Kidney capillary endothelial cell (primary cell): ENCODE results near the gene PUS7L.
"Not testable (repeated sequence)": the region's sequence is repeated elsewhere in the genome, so short reads cannot be mapped to it uniquely, and the experiment has no call there.

Experiments
- DNase-seq: peaks from one replicate; pipeline ENCODE4 v3.0.0-alpha.2; 2018; ENCODE audit warnings: low spot score

Gene PUS7L

DNA sequence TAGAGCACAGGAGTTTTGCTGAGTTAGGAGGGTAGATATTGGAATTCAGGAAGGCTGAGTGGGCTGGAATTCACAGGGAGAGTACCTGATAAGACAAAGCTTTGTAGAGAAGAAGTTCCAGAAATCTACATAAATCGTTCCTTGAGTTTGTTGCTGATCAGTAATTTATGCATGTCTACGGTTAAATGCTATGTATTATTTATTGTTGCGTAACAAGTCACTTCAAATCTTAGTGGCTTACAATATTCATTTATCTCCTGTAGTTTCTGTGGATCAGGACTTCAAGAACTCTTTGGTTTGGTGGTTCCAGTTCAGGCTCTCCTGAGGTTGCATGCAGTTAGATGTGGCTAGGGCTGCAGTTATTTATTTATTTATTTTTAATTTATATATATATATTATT, 7.8 kb downstream of the PUS7L start:
- no peak for DNase-seq

- DNase-seq, result no peak
Observed at GRCh38 chr12:43749016-43749415, 9.6 kb downstream of the PUS7L start.

DNA sequence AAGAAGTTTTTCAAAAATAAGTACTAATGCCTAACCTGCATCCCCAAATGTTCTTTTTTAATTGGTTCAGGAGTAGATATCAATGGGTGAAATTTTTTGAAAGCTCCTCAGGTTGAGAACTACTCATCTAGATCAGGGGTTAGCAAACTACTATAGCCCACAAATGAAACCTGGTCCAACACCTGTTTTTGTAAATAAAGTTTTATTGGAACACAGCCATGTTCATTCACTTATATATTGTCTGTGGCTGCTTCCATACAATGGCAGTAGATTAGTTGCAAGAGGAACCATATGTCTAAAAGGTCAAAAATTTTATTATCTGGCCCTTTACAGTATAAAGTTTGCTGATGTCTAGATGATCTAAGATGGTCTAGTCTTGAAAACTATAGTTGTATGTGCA, 13.8 kb downstream of the PUS7L start:
- no peak for DNase-seq

- no peak for DNase-seq
Observed at GRCh38 chr12:43742106-43742505, 16.5 kb downstream of the PUS7L start.

DNA sequence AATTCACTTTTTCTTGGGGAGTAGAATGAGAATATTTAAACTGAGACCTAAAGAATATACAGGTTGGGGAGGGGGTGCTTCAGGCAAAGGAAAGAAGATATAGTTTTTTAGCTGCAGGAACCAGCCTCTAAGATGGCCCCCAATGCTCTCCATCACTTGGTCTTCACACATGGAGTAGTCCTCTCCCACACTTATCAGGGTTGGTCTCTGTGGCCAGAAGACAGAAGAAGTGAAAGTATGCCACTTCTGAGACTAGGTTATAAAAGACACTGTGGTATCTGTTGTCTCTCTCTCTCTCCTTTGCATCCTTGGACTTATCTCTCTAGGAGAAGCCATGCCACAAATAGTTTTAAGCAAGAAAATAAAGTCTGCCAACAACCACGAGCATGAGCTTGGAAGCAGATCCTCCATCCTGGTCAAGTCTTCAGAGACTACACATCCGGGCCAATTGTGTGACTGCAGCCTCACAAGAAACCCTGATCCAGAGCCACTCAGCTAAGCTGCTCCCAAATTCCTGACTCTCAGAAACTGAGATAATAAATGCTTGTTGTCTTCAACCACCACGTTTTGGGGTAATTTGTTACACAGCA, 18.0 kb downstream of the PUS7L start:
- no peak for DNase-seq

GRCh38 chr12:43737646-43738045, 20.9 kb downstream of the PUS7L start:
- DNase-seq, result no peak

DNA sequence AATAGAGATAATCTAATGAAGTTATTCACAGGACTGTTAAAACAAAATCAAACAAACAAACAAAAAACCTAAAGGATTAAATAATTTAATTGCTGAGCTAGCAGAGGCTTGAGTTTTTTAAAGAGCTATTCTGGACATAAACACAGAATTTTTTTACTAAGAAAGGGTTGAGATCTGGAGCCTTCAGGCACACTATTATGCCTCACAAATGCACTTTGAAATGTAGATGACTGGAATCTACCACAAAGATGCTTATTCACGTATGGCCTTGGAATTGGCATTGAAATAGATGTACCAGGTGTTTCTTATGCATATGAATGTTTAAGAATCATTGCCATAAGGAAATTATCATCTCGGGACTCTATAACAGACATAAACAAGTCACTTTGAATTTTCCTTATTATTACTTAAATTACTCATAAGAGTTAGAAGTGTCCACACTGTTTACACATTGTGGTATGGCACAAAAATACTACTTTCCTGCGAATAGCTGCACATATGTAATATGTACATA, 21.6 kb downstream of the PUS7L start:
- DNase-seq, result no peak

- DNase-seq, result no peak
Observed at GRCh38 chr12:43733687-43734086, 24.9 kb downstream of the PUS7L start.

- DNase-seq, result no peak
Observed at GRCh38 chr12:43730283-43730682, 28.3 kb downstream of the PUS7L start.

DNA sequence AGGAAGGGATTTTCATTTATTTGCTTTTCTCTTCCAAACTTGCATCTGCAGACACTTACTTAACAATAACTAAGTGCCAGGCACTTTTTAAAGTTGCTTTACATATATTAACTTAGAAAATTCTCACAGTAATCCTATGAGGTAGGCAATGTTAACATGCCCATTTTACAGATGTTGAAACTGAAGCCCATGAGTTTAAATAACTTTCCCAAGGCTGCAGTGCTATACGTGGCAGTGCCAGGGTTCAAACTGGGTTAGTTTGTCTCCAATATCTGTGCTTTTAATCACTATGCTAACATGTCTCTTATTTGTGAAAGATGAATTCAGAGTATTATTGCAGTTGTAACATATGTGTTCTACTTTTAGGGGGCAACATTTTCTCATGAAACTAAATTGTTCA, 29.9 kb downstream of the PUS7L start:
- no peak for DNase-seq

DNA sequence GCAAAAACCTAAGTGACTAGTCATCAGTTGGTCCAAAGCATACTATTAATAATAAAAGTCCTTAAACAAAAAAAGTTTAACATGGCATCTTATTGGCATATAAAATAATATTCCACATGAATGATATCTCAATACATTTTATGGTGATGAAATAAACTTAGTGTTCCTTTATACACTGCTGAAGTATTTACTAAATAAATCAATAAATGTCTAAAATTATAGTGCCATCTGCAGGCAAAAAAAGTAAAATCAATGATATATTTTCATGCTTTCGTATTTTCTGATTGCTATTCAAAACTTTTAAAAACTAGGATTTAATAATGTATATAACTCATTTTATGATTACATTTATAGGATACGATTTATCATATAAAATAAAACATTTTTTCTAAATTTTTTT, 30.5 kb downstream of the PUS7L start:
- peak; percentile 11 for DNase-seq

DNA sequence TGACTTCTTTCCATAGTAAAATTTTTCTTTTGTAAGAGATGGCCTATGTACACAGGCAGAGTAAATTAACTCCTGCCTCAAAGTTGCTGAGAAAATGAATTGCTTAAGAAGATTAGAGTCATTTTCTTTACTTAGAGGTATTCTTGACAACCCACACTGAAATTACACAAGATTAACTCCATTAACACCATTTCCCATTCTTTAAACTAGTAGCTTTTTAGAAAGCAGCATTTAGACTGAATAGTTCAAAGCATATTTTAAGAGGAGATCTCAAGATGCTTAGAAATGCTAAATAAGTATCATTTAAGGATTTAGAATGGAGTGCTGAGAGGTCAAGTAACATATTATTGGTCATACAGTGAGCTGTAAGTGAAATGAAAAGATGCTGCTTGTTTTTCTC, 35.5 kb downstream of the PUS7L start:
- DNase-seq, result no peak

DNA sequence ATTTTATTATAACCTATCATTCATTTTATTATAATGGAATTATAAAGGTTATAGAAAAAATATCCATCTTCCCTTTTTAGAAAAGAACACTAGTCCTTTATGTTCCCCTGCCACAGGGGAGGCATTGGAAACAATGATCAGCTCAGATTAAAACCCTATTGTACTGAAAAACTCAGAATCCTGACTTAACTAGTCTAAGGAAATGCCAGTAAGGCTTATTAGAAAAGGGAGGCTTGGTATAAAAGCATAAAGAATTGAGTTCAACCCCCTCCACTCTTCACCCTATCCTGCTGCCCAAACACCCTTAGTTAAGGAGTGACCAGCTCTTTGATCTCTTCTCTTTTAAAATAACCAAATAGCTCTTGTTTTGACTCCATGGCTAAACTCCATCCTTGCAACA, 36.0 kb downstream of the PUS7L start:
- DNase-seq, result no peak

DNA sequence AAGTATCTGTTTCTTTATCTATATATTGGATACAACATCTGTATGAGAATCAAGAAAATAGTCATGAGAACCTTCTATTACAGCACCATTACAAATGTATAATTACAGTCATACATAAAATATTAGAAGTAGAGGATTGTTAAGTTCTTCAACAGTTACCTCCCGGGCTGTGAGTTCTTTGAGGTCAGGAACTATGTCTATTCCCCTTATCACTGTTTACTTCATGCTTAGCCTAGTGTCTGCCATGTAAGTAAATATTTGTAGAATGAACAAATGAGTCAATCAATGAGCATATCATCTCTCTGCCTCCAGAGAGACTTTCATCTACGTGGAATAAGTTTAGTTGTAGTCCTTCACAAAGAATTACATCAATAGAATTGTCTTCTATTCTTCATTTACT, 47.2 kb downstream of the PUS7L start:
- DNase-seq, result no peak

- not testable (repeated sequence) for DNase-seq
Observed at GRCh38 chr12:43703772-43704171, 54.8 kb downstream of the PUS7L start.

DNA sequence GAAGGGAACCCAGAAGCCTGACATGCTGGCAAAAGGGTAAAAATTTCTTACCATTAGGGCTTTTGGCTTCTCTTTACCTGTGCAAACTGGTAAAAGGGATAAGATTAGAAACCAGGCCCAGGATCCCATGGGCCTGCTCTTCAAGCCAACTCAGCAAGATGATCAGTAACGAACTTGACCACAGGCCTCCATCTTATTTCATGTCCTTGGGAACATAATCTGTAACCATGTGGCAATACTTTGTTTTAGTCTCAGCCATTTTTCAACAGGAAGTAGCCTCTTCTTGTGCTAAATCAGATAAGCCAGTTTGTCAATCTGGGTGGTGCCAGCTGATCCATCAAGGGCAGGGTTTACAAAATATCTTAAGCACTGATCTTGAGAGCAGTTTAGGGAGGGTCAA, 57.4 kb downstream of the PUS7L start:
- not testable (repeated sequence) for DNase-seq

- no peak for DNase-seq
Observed at GRCh38 chr12:43696154-43696553, 62.4 kb downstream of the PUS7L start.

- DNase-seq, result no peak
Observed at GRCh38 chr12:43694879-43695278, 63.7 kb downstream of the PUS7L start.

DNA sequence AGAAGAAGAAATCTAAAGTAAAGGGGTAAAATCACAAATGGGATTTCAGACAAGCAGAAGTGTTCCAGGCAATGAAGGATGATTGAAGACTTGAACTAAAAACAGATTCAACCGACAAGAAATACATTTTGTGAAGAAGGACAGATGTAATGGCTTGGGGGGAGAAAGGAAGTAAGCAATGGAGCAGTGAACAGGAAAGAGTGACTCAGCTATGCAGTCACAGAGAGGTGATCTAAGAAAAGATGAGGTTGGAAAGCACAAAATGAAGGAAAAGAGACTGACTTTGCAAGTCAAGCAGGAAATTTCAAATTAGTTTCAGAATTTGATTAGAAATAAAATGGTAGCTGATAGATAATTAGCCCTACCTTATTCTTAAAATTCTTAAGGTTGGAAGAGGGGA, 66.5 kb downstream of the PUS7L start:
- peak; percentile 20 for DNase-seq

DNA sequence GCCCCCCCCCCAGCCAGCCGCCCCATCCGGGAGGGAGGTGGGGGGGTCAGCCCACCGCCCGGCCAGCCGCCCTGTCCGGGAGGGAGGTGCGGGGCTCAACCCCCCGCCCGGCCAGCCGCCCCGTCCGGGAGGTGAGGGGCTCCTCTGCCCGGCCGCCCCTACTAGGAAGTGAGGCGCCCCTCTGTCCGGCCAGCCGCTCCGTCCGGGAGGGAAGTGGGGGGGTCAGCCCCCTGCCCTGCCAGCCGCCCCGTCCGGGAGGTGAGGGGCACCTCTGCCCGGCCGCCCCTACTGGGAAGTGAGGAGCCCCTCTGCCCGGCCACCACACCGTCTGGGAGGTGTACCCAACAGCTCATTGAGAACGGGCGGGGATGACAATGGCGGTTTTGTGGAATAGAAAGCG, 73.1 kb downstream of the PUS7L start:
- not testable (repeated sequence) for DNase-seq

- DNase-seq, result no peak
Observed at GRCh38 chr12:43676183-43676813, 82.3 kb downstream of the PUS7L start.

DNA sequence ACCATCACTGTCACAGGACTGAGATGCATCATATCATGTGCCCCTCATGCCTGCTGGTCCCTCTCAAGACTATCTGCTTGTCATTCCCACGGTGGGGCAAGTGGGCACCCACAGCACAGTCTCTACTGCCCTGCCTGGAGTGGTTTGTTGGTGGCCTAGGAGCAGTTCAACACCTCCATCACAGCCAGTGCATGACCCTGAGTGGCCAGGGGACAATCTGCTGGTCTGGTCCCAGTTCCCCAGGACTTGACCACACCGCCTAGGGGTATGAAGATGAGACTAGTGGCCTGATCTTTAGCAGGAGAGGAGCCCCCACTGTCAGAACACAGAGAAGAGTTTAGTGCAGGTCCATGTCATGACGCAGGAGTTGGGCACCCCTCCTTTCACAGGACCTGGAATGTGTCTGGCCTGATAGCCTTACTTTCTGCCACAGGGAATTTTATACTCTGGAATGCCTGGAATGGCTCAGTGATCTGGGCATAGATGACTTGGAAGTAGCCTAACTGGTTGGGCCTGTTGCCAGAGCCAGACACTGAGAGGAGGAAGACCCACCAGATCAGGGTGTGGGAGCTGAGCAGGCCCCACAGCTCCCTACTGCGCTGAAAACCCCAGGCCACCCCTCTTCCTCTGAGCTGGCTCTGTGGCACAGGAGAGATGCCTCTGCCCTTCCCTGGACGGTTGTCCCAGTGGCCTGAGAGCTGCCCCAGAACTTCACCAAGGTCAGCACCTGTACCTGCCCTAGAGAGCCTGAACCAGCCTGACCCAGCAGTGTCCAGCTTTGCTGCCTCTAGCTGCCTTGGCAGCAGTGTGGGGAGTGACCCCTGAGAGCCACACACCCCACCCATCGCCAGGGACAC, 83.3 kb downstream of the PUS7L start:
- no peak for DNase-seq

DNA sequence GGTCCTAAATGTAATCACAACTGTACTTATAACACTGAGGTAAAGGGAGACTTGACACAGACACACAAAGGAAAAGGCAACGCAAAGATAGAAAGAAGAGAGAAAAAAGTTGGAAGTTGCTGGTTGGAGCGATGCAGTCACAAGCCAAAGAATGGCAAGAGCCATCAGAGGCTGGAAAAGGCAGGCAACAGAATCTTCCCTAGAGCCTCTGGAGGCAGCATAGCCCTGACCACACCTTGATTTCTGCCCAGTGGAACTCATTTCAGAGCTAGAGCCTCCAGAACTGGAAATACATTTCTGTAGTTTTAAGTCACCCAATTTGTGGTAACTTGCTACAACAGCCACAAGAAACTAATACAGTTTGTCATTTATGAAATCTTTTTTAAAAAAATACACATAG, 89.2 kb downstream of the PUS7L start:
- DNase-seq, result no peak
